ENCODE data around the gene KIN.
"Not testable (repeated sequence)": the region's sequence is repeated elsewhere in the genome, so short reads cannot be mapped to it uniquely, and the experiment has no call there.

The KIN gene

GRCh38 chr10:7722927-7723529 is 64.8 kb downstream of the KIN start:
- DNase-seq, result no peak

GRCh38 chr10:7720478-7720877 is 67.3 kb downstream of the KIN start:
- no peak for DNase-seq

DNA sequence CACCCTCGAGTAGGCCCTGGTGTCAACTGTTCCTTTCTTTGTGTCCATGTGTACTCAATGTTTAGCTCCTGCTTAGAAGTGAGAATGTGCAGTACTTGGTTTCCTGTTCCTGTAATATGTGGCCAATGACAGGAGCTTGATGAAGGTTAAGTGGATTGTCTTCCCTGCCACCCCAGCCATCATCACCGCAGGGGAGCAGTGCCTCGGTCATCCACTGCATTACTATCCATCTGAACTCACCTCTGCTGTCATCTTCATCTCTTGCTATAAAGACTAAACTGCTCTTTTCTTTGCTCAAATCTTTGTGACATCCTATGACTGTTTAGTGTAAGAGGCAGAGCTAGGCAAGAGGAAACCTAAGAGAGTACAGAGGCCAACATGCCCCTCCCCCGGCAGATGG is 69.1 kb downstream of the KIN start:
- DNase-seq, result no peak

- DNase-seq, result no peak
Measured at GRCh38 chr10:7717767-7718166, 70.0 kb downstream of the KIN start.

DNA sequence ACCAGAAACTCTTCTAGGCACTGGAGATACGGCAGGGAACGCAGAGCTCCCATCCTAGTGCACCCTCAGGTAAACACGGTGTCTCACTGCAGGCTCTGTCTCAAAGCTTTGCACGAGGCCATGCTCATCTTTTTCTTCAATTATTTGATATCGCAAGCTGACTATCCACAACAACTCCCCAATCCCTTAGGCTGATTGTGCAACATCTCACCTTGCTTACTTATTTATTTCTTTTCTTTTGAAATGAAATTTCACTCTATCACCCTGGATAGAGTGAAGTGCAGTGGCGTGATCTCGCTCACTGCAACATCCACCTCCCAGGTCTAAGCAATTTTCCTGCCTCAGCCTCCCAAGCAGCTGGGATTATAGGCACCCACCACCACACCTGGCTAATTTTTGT is 72.3 kb downstream of the KIN start:
- DNase-seq, result no peak

DNA sequence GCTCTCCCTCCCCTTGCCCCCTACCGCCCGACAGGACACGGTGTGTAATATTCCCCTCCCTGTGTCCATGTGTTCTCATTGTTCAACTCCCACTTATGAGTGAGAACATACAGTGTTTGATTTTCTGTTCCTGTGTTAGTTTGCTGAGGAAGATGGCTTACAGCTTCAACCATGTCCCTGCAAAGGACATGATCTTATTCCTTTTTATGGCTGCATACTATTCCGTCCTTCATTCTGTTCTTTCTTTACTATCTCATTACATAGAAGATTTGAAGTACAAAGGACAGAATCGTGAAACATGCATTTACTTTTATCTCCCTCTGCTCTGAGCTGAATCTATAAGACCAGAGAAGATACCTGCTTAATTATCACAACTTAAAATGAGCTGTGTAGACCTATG is 76.7 kb downstream of the KIN start:
- not testable (repeated sequence) for DNase-seq

- DNase-seq, result no peak
Measured at GRCh38 chr10:7710446-7710845, 77.3 kb downstream of the KIN start.

DNA sequence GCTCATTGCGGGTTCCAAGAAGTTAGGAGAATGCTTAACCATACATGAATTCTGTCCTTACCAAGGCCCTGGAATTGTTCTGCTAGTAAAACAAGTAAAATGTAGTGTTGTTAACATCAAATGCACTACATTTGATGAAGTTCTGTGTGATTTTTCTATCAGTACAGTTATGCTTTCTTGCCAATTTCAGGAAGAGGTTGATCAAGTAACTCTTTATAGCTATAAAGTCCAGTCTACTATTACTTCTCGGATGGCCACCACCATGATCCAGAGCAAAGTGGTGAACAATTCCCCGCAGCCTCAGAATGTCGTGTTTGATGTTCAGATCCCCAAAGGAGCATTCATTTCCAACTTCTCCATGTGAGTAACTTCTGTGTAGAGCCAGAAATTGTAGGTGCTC is 79.0 kb downstream of the KIN start:
- DNase-seq, result no peak

GRCh38 chr10:7707858-7708622 is 79.8 kb downstream of the KIN start:
- DNase-seq, result no peak

- DNase-seq, result no peak
Measured at GRCh38 chr10:7707102-7707501, 80.7 kb downstream of the KIN start.

DNA sequence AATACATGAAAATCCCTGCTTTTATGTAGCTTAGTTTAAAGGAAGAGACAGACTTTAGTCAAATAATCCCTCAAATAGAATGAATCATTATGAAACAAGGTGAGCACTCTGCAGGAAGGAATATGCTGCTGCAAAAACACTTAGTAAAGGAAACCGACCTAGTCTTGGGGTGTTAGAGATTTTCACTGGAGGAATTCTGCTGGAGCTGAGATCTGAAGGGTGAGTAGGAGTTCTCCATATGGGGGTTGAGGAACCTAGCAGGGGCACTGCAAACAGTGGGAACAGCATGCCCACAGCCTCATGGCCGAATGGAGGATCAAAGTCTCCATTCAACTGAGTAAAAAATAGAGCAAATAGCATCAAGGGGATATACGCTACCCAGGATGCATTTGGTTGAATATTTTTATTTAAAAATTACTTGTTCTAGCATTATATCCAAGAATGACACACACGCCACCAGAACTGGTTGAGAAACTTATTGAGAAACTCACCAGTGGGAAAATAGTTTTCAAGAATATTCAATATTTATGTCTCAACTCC is 81.2 kb downstream of the KIN start:
- no peak for DNase-seq

DNA sequence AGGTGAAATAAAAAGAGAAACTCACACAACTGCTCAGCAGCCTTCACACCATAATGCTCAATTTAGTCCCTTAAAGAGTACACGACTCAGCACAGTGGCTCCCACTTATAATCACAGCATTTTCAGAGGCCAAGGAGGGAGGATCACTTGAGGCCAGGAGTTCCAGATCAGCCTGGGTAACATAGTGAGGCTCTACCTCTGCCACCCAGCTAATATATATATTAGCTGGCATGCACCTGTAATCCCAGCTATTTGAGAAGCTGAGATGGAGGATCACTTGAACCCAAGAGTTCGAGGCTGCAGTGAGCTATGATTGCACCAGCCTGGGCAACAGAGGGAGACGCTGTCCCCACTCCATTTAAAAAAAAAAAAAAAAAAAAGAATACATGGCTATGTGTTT is 82.5 kb downstream of the KIN start:
- DNase-seq, result no peak

- no peak for DNase-seq
Measured at GRCh38 chr10:7704071-7705016, 83.4 kb downstream of the KIN start.

GRCh38 chr10:7703140-7703539 is 84.7 kb downstream of the KIN start, which contains the start of gene ITIH2:
Gene ITIH2, plus strand, starts transcription at chr10:7703316. Its CDS starts 119 bp downstream, at chr10:7703435.
- DNase-seq, result no peak

DNA sequence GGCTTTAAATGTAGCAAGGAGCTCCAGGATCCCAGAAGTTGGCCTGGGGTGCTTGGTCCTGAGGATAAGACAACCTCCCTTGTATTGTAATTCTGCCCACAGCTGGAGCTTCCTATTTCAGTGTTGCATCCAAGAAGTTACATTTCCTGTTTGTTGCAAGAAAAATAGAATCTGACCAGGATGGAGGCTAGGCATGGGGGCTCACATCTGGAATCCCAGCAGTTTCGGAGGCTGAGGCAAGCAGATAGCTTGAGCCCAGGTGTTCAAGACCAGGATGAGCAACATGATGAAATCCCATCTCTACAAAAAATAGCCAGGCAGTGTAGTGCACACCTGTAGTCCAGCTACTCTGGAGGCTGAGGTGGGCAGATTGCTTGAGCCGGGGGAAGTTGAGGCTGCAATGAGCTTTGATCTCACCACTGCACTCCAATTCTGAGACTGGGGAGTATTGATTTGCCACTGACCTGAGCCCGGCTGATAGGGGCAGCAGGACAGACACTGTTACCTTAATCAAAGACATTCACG is 85.4 kb downstream of the KIN start:
- DNase-seq, result no peak

- no peak for DNase-seq
Measured at GRCh38 chr10:7701158-7701742, 86.5 kb downstream of the KIN start.
